ENCODE measurements around the gene PPP1R18. TPM values are rescaled to one million over a fixed set of nuclear protein-coding genes. Genes with fewer than 3 reads are reported as not detected.

PPP1R18 gene
- total RNA-seq, 1 donor from 2014 or later = 33.1 TPM

DNA sequence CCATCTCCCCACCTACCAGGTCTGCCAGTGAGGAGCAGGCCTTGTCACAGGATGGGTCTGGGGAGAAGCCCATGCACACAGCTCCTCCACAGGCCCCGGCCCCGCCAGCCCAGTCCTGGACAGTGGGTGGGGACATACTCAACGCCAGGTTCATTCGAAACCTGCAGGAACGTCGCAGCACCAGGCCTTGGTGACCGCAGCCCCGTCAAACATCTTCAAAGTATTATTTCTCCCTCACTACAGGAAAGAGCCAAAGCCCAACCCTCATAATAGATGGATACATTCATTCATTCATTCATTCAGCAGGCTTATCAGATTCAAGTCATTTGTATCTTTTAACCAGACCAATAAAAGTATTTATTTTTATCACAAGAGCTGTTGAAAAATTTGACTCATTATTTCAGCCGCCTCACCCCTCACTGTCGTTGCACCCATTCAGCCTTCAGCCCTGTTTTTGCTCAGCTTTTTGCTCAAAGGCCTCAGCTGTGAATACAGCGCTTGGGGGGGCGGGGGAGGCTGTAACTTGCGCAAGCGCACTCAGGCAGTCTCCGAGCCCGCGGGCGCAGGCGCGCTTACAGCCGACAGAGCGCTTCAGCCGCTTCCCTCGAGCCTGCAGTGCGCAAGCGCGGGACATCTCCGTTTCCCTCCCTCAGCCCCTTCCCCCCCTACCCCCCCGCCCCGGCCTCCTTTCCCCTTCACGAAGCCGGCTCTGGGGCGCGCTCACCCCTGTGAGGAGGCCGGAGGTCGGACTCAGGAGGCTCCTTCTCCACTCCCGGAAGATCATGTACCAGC, 39.8 kb downstream of the PPP1R18 start, which contains the start of gene C6orf136:
TSS of gene C6orf136 (plus strand) at position 684 of the 792 bp plus-strand sequence. CDS start at position 783, 99 bp downstream.
- Mint-ChIP-seq H3K36me3 (peaks cover 28% of the 10 kb centered on the region), H3K4me1 (ENCODE audit: unreplicated experiment) (peaks cover 11% of the 10 kb centered on the region), H3K27me3 (no peaks in the 10 kb centered on the region), H3K9me3 (no peaks in the 10 kb centered on the region), H3K4me3 (peak within 1 kb of the TSS; percentile 90), H3K27ac (peak within 1 kb of the TSS; percentile 83)
- TF ChIP-seq, protein P1, sequence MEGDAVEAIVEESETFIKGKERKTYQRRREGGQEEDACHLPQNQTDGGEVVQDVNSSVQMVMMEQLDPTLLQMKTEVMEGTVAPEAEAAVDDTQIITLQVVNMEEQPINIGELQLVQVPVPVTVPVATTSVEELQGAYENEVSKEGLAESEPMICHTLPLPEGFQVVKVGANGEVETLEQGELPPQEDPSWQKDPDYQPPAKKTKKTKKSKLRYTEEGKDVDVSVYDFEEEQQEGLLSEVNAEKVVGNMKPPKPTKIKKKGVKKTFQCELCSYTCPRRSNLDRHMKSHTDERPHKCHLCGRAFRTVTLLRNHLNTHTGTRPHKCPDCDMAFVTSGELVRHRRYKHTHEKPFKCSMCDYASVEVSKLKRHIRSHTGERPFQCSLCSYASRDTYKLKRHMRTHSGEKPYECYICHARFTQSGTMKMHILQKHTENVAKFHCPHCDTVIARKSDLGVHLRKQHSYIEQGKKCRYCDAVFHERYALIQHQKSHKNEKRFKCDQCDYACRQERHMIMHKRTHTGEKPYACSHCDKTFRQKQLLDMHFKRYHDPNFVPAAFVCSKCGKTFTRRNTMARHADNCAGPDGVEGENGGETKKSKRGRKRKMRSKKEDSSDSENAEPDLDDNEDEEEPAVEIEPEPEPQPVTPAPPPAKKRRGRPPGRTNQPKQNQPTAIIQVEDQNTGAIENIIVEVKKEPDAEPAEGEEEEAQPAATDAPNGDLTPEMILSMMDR (conservative IDR thresholded peaks at IDR 0.05) = no peak
- peak; percentile 93 for DNase-seq (ENCODE audit: extremely low spot score, unreplicated experiment)

- DNase-seq (ENCODE audit: extremely low spot score, unreplicated experiment) = no peak
- H3K36me3 Mint-ChIP-seq = peaks cover 29% of the 10 kb centered on the region
- peak overlapping the region; percentile 83 for H3K27ac Mint-ChIP-seq
- H3K4me1 Mint-ChIP-seq (ENCODE audit: unreplicated experiment) = peaks cover 11% of the 10 kb centered on the region
- no peaks in the 10 kb centered on the region for H3K27me3 Mint-ChIP-seq
- TF ChIP-seq, protein P1 (conservative IDR thresholded peaks at IDR 0.05) = no peak
- peak overlapping the region; percentile 90 for H3K4me3 Mint-ChIP-seq
- no peaks in the 10 kb centered on the region for H3K9me3 Mint-ChIP-seq
Observed at GRCh38 chr6:30645989-30646388, 40.5 kb downstream of the PPP1R18 start.

- Mint-ChIP-seq H3K27ac (no peak overlapping the region), H3K4me3 (no peak overlapping the region), H3K36me3 (peaks cover 30% of the 10 kb centered on the region), H3K4me1 (ENCODE audit: unreplicated experiment) (peaks cover 11% of the 10 kb centered on the region), H3K27me3 (no peaks in the 10 kb centered on the region), H3K9me3 (no peaks in the 10 kb centered on the region)
- TF ChIP-seq, protein P1 (conservative IDR thresholded peaks at IDR 0.05) = no peak
- no peak for DNase-seq (ENCODE audit: extremely low spot score, unreplicated experiment)
Observed at GRCh38 chr6:30644769-30645168, 41.7 kb downstream of the PPP1R18 start.

- H3K27me3 Mint-ChIP-seq = no peaks in the 10 kb centered on the region
Observed at GRCh38 chr6:30643656-30644055, 42.8 kb downstream of the PPP1R18 start.

DNA sequence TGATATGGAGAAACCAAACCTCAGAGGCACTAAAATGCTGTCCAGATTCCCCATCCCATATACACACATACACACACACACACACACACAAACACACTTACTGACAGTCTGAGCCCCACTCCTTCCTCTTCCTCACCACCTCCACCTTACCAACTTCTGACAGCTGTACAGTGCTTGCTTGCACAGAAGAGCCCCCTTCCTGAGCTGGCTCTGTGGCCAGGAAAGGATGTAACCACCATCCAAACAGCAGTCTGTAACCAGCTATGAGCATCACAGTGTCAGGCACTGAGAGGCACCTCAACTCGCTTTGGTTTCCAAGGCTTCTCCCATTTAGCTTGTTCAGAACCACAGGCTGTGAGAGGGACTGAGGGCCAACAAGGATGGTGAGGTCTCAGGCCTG, 45.4 kb downstream of the PPP1R18 start:
- Mint-ChIP-seq H3K9me3 (no peaks in the 10 kb centered on the region), H3K4me1 (ENCODE audit: unreplicated experiment) (peaks cover 4% of the 10 kb centered on the region), H3K27me3 (no peaks in the 10 kb centered on the region), H3K4me3 (no peak overlapping the region), H3K36me3 (peaks cover 31% of the 10 kb centered on the region), H3K27ac (no peak overlapping the region)
- no peak for DNase-seq (ENCODE audit: extremely low spot score, unreplicated experiment)
- TF ChIP-seq, protein P1 (conservative IDR thresholded peaks at IDR 0.05) = no peak

More at GRCh38 chr6:30643656-30644055, 42.8 kb downstream of the PPP1R18 start:
- Mint-ChIP-seq H3K36me3 (peaks cover 30% of the 10 kb centered on the region), H3K4me1 (ENCODE audit: unreplicated experiment) (peaks cover 11% of the 10 kb centered on the region), H3K27ac (no peak overlapping the region), H3K4me3 (no peak overlapping the region), H3K9me3 (no peaks in the 10 kb centered on the region)
- DNase-seq (ENCODE audit: extremely low spot score, unreplicated experiment) = no peak
- TF ChIP-seq, protein P1 (conservative IDR thresholded peaks at IDR 0.05) = no peak
